HCT116 (cell line): Measurements from ENCODE around the gene MPEG1. TPM values are rescaled to one million over a fixed set of nuclear protein-coding genes. Genes with fewer than 3 reads are reported as not detected.

Experiments
- ATAC-seq: fragments of 200-7000 bp; cut with Tn5 transposase; 2 replicates; pipeline ENCODE4 v1.9.1; 2020; ENCODE audit warnings: mild to moderate bottlenecking, moderate library complexity
- BruUV-seq: library from RNA; stranded (reverse); fragments of 400-500 nt; replicated peaks from 2 replicates; lab custom pipeline; 2021; lab: Mats Ljungman, UMichigan
- CTCF ChIA-PET: fragments of 300-600 bp; sonication (Branson Sonifier 250); formaldehyde crosslinking; loops from one replicate; lab custom pipeline; 2021; ENCODE audit warnings: antibody characterized with exemption; lab: Charles Lee
- POLR2A ChIA-PET: fragments of 300-600, 350-600 bp; sonication (Branson Sonifier 250); formaldehyde crosslinking; loops from one replicate; lab custom pipeline; 2021; ENCODE audit warnings: antibody characterized with exemption; lab: Charles Lee
- RAD21 ChIA-PET, 2 experiments: fragments of 300-600 bp; sonication (Branson Sonifier 250); formaldehyde crosslinking; loops; one replicate each; lab custom pipeline; 2023; ENCODE audit warnings: low total read pairs in 2 of 2; ENCODE audit not compliant: uncharacterized antibody in 2 of 2, unreplicated experiment in 2 of 2, low non-redundant PET in 1 of 2; lab: Charles Lee
- DNase-seq: peaks from one replicate; pipeline ENCODE4 v3.0.0-alpha.2; 2010; ENCODE audit warnings: low read depth, low spot score
- H2AFZ ChIP-seq: fragments of 200-600 bp; shearing (Covaris generic), sonication (generic); 2 replicates; pipeline ENCODE4 v1.6.1; 2017; ENCODE audit warnings: low read depth, mixed run types, mixed read lengths, antibody characterized with exemption, low read length; ENCODE audit not compliant: poor library complexity, severe bottlenecking
- H3K27ac ChIP-seq: 2 replicates; pipeline ENCODE4 v1.5.1; 2012; ENCODE audit warnings: low read depth, low read length
- H3K27me3 ChIP-seq: fragments of 200-600 bp; sonication (generic); 2 replicates; pipeline ENCODE4 v1.6.1; 2016; ENCODE audit warnings: mixed run types, low read length, mixed read lengths; ENCODE audit not compliant: insufficient read depth
- H3K36me3 ChIP-seq, 2 experiments: fragments of 200-500 bp in 1 of 2; fragments of 200-600 bp in 1 of 2; sonication (Bioruptor generic) in 1 of 2; sonication (generic) in 1 of 2; 2 replicates each; pipeline versions ENCODE4 v1.5.1 to v1.6.1; 2014 to 2016; ENCODE audit warnings: low read length in 2 of 2, inconsistent platforms in 1 of 2, mixed read lengths in 1 of 2, mixed run types in 1 of 2; ENCODE audit not compliant: insufficient read depth in 2 of 2, control insufficient read depth in 1 of 2
- H3K4me1 ChIP-seq, 2 experiments: fragments of 200-600 bp in 1 of 2; sonication (generic) in 1 of 2; 2 replicates each; pipeline versions ENCODE4 v1.5.1 to v1.6.1; 2012 to 2017; ENCODE audit warnings: low read length in 2 of 2, inconsistent platforms in 1 of 2, mild to moderate bottlenecking in 1 of 2, mixed read lengths in 1 of 2, mixed run types in 1 of 2, moderate library complexity in 1 of 2; ENCODE audit not compliant: insufficient read depth in 2 of 2, control insufficient read depth in 1 of 2
- H3K4me2 ChIP-seq: fragments of 200-600 bp; sonication (generic); 2 replicates; pipeline ENCODE4 v1.6.1; 2017; ENCODE audit warnings: mixed run types, low read length, mixed read lengths
- H3K4me3 ChIP-seq, 2 experiments: fragments of 200-600 bp in 1 of 2; sonication (generic) in 1 of 2; replicated peaks in 1 of 2; 2 replicates each; pipeline ENCODE4 v1.5.1; 2011 to 2016; ENCODE audit warnings: low read length in 2 of 2, control low read depth in 1 of 2, low read depth in 1 of 2, mild to moderate bottlenecking in 1 of 2, mixed read lengths in 1 of 2, mixed run types in 1 of 2
- H3K79me2 ChIP-seq: fragments of 200-600 bp; sonication (generic); 2 replicates; pipeline ENCODE4 v1.6.1; 2017; ENCODE audit warnings: mild to moderate bottlenecking, mixed run types, low read length, moderate library complexity, mixed read lengths; ENCODE audit not compliant: insufficient read depth
- H3K9ac ChIP-seq: fragments of 200-600 bp; sonication (generic); 2 replicates; pipeline ENCODE4 v1.6.1; 2016; ENCODE audit warnings: low read length, mixed read lengths
- H3K9me2 ChIP-seq: fragments of 200-600 bp; sonication (generic), shearing (Covaris generic); 2 replicates; pipeline ENCODE4 v1.6.1; 2017; ENCODE audit warnings: mixed run types, mild to moderate bottlenecking, moderate library complexity; ENCODE audit not compliant: insufficient read depth
- H3K9me3 ChIP-seq, 2 experiments: fragments of 200-500 bp in 1 of 2; fragments of 200-600 bp in 1 of 2; sonication (Bioruptor generic) in 1 of 2; sonication (generic) in 1 of 2; 2 replicates each; pipeline ENCODE4 v1.6.1; 2014 to 2017; ENCODE audit warnings: low read length in 2 of 2, mixed read lengths in 2 of 2, inconsistent platforms in 1 of 2, low read depth in 1 of 2, mild to moderate bottlenecking in 1 of 2, mixed run types in 1 of 2, moderate library complexity in 1 of 2; ENCODE audit not compliant: control insufficient read depth in 1 of 2, insufficient read depth in 1 of 2
- H4K20me1 ChIP-seq: fragments of 200-600 bp; sonication (generic), shearing (Covaris generic); 2 replicates; pipeline ENCODE4 v1.6.1; 2017; ENCODE audit warnings: mixed run types, mild to moderate bottlenecking, moderate library complexity; ENCODE audit not compliant: insufficient read depth
- ATF3 ChIP-seq: IDR thresholded peaks from 2 replicates; pipeline ENCODE4 v1.6.1; 2012
- CBX3 ChIP-seq: IDR thresholded peaks from 2 replicates; pipeline ENCODE4 v1.6.1; 2012; ENCODE audit warnings: low read depth
- CEBPB ChIP-seq: IDR thresholded peaks from 2 replicates; pipeline ENCODE4 v1.6.1; 2012; ENCODE audit warnings: low read depth
- EGR1 ChIP-seq: IDR thresholded peaks from 2 replicates; pipeline ENCODE4 v1.6.1; 2012; ENCODE audit warnings: low read depth
- ELF1 ChIP-seq: IDR thresholded peaks from 2 replicates; pipeline ENCODE4 v1.6.1; 2012; ENCODE audit warnings: low read depth, borderline replicate concordance
- EZH2 ChIP-seq: fragments of 200-600 bp; sonication (generic); IDR thresholded peaks from 2 replicates; pipeline ENCODE4 v1.6.1; 2017; ENCODE audit warnings: antibody characterized with exemption, mixed run types
- EZH2phosphoT487 ChIP-seq: fragments of 200-600 bp; IDR thresholded peaks from 2 replicates; pipeline ENCODE4 v1.6.1; 2018; ENCODE audit warnings: antibody characterized with exemption, borderline replicate concordance
- JUND ChIP-seq: IDR thresholded peaks from 2 replicates; pipeline ENCODE4 v1.6.1; 2012
- POLR2A ChIP-seq: IDR thresholded peaks from 2 replicates; pipeline ENCODE4 v1.7.0; 2011; ENCODE audit warnings: borderline replicate concordance; ENCODE audit not compliant: insufficient read depth, insufficient read length; ENCODE audit errors: extremely low read depth
- RAD21 ChIP-seq: IDR thresholded peaks from 2 replicates; pipeline ENCODE4 v1.6.1; 2012; ENCODE audit warnings: low read depth, mild to moderate bottlenecking
- REST ChIP-seq: IDR thresholded peaks from 2 replicates; pipeline ENCODE4 v1.6.1; 2012; ENCODE audit warnings: low read depth
- SP1 ChIP-seq: IDR thresholded peaks from 2 replicates; pipeline ENCODE4 v1.6.1; 2012; ENCODE audit warnings: low read depth
- SRF ChIP-seq: IDR thresholded peaks from 2 replicates; pipeline ENCODE4 v1.6.1; 2012; ENCODE audit warnings: low read depth
- TCF7L2 ChIP-seq: IDR thresholded peaks from 2 replicates; pipeline ENCODE4 v1.7.0; 2011; ENCODE audit warnings: borderline replicate concordance, inconsistent platforms; ENCODE audit not compliant: insufficient read depth, insufficient read length; ENCODE audit errors: extremely low read depth
- ZBTB33 ChIP-seq: IDR thresholded peaks from 2 replicates; pipeline ENCODE4 v1.6.1; 2011; ENCODE audit warnings: mild to moderate bottlenecking, low read length, moderate library complexity; ENCODE audit not compliant: insufficient replicate concordance; ENCODE audit errors: extremely low read depth
- ZFX ChIP-seq: fragments of 450-650 bp; IDR thresholded peaks from 2 replicates; pipeline ENCODE4 v1.6.1; 2017
- ZNF274 ChIP-seq: fragments of 200-500 bp; sonication (Bioruptor generic); IDR thresholded peaks from 2 replicates; pipeline ENCODE4 v1.6.1; 2014; ENCODE audit warnings: mild to moderate bottlenecking, low read depth, low read length, inconsistent platforms
- intact Hi-C: fragments of 100-400 bp; cut with micrococcal nuclease; formaldehyde crosslinking; loops from 2 replicates; pipeline ENCODE4 v1.10.0; 2022
- total RNA-seq: library from RNA; stranded (reverse); gene quantifications from one replicate; pipeline ENCODE4 v1.2.1, GENCODE V29; 2021; ENCODE audit not compliant: unreplicated experiment
- TF ChIP-seq, protein P1 (sequence below): IDR thresholded peaks from 2 replicates; pipeline ENCODE4 v1.6.1; 2012
- TF ChIP-seq, protein P2 (sequence below), 3 experiments: fragments of 200-600 bp in 1 of 3; sonication (generic) in 1 of 3; IDR thresholded peaks in 2 of 3; conservative IDR thresholded peaks in 1 of 3; 2 replicates each; pipeline ENCODE4 v1.5.1; 2012 to 2017; ENCODE audit warnings: low read depth in 2 of 3, low read length in 2 of 3, antibody characterized with exemption in 1 of 3, borderline replicate concordance in 1 of 3, control low read depth in 1 of 3, mild to moderate bottlenecking in 1 of 3, mixed read lengths in 1 of 3, mixed run types in 1 of 3, moderate library complexity in 1 of 3; ENCODE audit not compliant: insufficient read depth in 1 of 3

Gene MPEG1
- total RNA-seq, 1 experiment from 2014 or later, result 0.07 TPM

- ATAC-seq, result no peak
- intact Hi-C loops, result no loop called here
- Histone ChIP-seq H3K27me3 (no peaks in the 10 kb centered on the region), H3K36me3 (no peaks in the 10 kb centered on the region), H4K20me1 (no peaks in the 10 kb centered on the region), H3K9me2 (no peaks in the 10 kb centered on the region), H3K9me3 (no peaks in the 10 kb centered on the region), H3K4me1 (peaks cover 13 to 20% of the 10 kb centered on the region in 2 experiments; a peak in 3 of 4 replicates), H3K9ac (no peak overlapping the region), H2AFZ (no peak overlapping the region), H3K79me2 (no peaks in the 10 kb centered on the region), H3K4me2 (no peak overlapping the region), H3K27ac (no peak overlapping the region), H3K4me3 (no peak overlapping the region)
- DNase-seq, result no peak
- POLR2A ChIA-PET, result no interaction called here
- RAD21 ChIA-PET, result interaction anchor here in 1 of 2 experiments (2.7 kb wide), 1 partner anchor 16 kb away, joined by 10 read pairs; the partner anchor contains the start of gene DTX4
- no TSS peak for BruUV-seq
- CTCF ChIA-PET, result interaction anchor here (2.6 to 3.2 kb wide), 3 partner anchors 15 to 29 kb away, joined by 13 to 68 read pairs (median 24); partner anchors contain the start of gene DTX4
- TF ChIP-seq EZH2 (no peak), ZNF274 (no peak), JUND (no peak), EZH2phosphoT487 (no peak), SRF (no peak), CEBPB (no peak), SP1 (no peak), TCF7L2 (no peak), ELF1 (no peak), CBX3 (no peak), ZFX (no peak), ZBTB33 (no peak), ATF3 (no peak), POLR2A (no peak), REST (no peak), EGR1 (no peak), RAD21 (no peak)
- TF ChIP-seq, protein P1, sequence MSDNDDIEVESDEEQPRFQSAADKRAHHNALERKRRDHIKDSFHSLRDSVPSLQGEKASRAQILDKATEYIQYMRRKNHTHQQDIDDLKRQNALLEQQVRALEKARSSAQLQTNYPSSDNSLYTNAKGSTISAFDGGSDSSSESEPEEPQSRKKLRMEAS, result no peak
- TF ChIP-seq, protein P2, sequence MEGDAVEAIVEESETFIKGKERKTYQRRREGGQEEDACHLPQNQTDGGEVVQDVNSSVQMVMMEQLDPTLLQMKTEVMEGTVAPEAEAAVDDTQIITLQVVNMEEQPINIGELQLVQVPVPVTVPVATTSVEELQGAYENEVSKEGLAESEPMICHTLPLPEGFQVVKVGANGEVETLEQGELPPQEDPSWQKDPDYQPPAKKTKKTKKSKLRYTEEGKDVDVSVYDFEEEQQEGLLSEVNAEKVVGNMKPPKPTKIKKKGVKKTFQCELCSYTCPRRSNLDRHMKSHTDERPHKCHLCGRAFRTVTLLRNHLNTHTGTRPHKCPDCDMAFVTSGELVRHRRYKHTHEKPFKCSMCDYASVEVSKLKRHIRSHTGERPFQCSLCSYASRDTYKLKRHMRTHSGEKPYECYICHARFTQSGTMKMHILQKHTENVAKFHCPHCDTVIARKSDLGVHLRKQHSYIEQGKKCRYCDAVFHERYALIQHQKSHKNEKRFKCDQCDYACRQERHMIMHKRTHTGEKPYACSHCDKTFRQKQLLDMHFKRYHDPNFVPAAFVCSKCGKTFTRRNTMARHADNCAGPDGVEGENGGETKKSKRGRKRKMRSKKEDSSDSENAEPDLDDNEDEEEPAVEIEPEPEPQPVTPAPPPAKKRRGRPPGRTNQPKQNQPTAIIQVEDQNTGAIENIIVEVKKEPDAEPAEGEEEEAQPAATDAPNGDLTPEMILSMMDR (IDR thresholded peaks at IDR 0.05 in 2 of 3, conservative IDR thresholded peaks at IDR 0.05 in 1 of 3; ENCODE audit: borderline replicate concordance in 1 of 3, insufficient read depth in 1 of 3, low read depth in 2 of 3, low read length in 2 of 3), result no peak
These were observed 25.1 kb downstream of the MPEG1 start for GRCh38 chr11:59187587-59187986.
